Renal cortex interstitium (tissue), 11 donors: Measurements from ENCODE around the gene PAX8. TPM values are rescaled to one million over a fixed set of nuclear protein-coding genes. Genes with fewer than 3 reads are reported as not detected.

Experiments
- DNase-seq, 11 donors: peaks; one replicate each; pipeline ENCODE4 v3.0.0-alpha.2; 2013; ENCODE audit warnings: low read depth in 9 of 11, low spot score in 4 of 11; ENCODE audit errors: extremely low read depth in 1 of 11
- polyA plus RNA-seq, 3 donors: library from polyadenylated mRNA; unstranded; fragments of 120-200 nt; gene quantifications; one replicate each; pipeline ENCODE4 v1.2.1, GENCODE V29; 2013; ENCODE audit not compliant: insufficient read length in 3 of 3

PAX8 gene
- polyA plus RNA-seq, 3 donors: 297 to 665 (median 302) TPM

GRCh38 chr2:113201496-113202304 lies 77.0 kb downstream of the PAX8 start:
- no peak for DNase-seq

GRCh38 chr2:113200736-113201490 lies 77.8 kb downstream of the PAX8 start:
- DNase-seq: no peak

GRCh38 chr2:113200236-113200635 lies 78.5 kb downstream of the PAX8 start:
- no peak for DNase-seq

- DNase-seq: peak in 9 of 11 donors; percentile 35 to 76 (median 65)
Measured at GRCh38 chr2:113198790-113199612, 79.7 kb downstream of the PAX8 start.

- no peak for DNase-seq
Measured at GRCh38 chr2:113198048-113198789, 80.5 kb downstream of the PAX8 start.

GRCh38 chr2:113197347-113198047 lies 81.2 kb downstream of the PAX8 start:
- no peak for DNase-seq

- DNase-seq: no peak
Measured at GRCh38 chr2:113196839-113197238, 81.9 kb downstream of the PAX8 start.

GRCh38 chr2:113195923-113196501 lies 82.7 kb downstream of the PAX8 start:
- no peak for DNase-seq

GRCh38 chr2:113192459-113193100 lies 86.1 kb downstream of the PAX8 start:
- DNase-seq: no peak

GRCh38 chr2:113190871-113191270 lies 87.8 kb downstream of the PAX8 start:
- DNase-seq: no peak

- no peak for DNase-seq
Measured at GRCh38 chr2:113187771-113188170, 91.0 kb downstream of the PAX8 start.

GRCh38 chr2:113186433-113186796 lies 92.3 kb downstream of the PAX8 start:
- no peak for DNase-seq

- DNase-seq: no peak
Measured at GRCh38 chr2:113185664-113186432, 92.9 kb downstream of the PAX8 start.

GRCh38 chr2:113184531-113185230 lies 94.0 kb downstream of the PAX8 start:
- no peak for DNase-seq

GRCh38 chr2:113183703-113184102 lies 95.0 kb downstream of the PAX8 start:
- DNase-seq: no peak

- DNase-seq: no peak
Measured at GRCh38 chr2:113183264-113183663, 95.5 kb downstream of the PAX8 start.
